ENCODE data around the gene MMS22L.

Gene MMS22L

GRCh38 chr6:97214671-97215070, 68.3 kb downstream of the MMS22L start:
- no peak for DNase-seq (ENCODE audit: low read depth)
- H3K4me3 ChIP-seq (ENCODE audit: low read depth, low read length) = no peak overlapping the region
- TF ChIP-seq CTCF (IDR thresholded peaks at IDR 0.05; ENCODE audit: insufficient read depth, low read depth, low read length, missing control alignments) = no peak

- no peak for TF ChIP-seq CTCF (IDR thresholded peaks at IDR 0.05; ENCODE audit: insufficient read depth, low read depth, low read length, missing control alignments)
- H3K4me3 ChIP-seq (ENCODE audit: low read depth, low read length) = no peak overlapping the region
- no peak for DNase-seq (ENCODE audit: low read depth)
These were observed 75.6 kb downstream of the MMS22L start for GRCh38 chr6:97207383-97207782.

- no peak for DNase-seq (ENCODE audit: low read depth)
- TF ChIP-seq CTCF (IDR thresholded peaks at IDR 0.05; ENCODE audit: insufficient read depth, low read depth, low read length, missing control alignments) = no peak
- H3K4me3 ChIP-seq (ENCODE audit: low read depth, low read length) = no peak overlapping the region
These were observed 77.0 kb downstream of the MMS22L start for GRCh38 chr6:97205966-97206365.

- no peak for DNase-seq (ENCODE audit: low read depth)
- H3K4me3 ChIP-seq (ENCODE audit: low read depth, low read length) = no peak overlapping the region
- no peak for TF ChIP-seq CTCF (IDR thresholded peaks at IDR 0.05; ENCODE audit: insufficient read depth, low read depth, low read length, missing control alignments)
These were observed 79.7 kb downstream of the MMS22L start for GRCh38 chr6:97203343-97203742.

GRCh38 chr6:97198046-97198565, 84.9 kb downstream of the MMS22L start:
- no peak for TF ChIP-seq CTCF (IDR thresholded peaks at IDR 0.05; ENCODE audit: insufficient read depth, low read depth, low read length, missing control alignments)
- H3K4me3 ChIP-seq (ENCODE audit: low read depth, low read length) = no peak overlapping the region
- no peak for DNase-seq (ENCODE audit: low read depth)

GRCh38 chr6:97195117-97195516, 87.9 kb downstream of the MMS22L start:
- H3K4me3 ChIP-seq (ENCODE audit: low read depth, low read length) = no peak overlapping the region
- no peak for TF ChIP-seq CTCF (IDR thresholded peaks at IDR 0.05; ENCODE audit: insufficient read depth, low read depth, low read length, missing control alignments)
- DNase-seq (ENCODE audit: low read depth) = no peak

- no peak for TF ChIP-seq CTCF (IDR thresholded peaks at IDR 0.05; ENCODE audit: insufficient read depth, low read depth, low read length, missing control alignments)
- DNase-seq (ENCODE audit: low read depth) = no peak
- no peak overlapping the region for H3K4me3 ChIP-seq (ENCODE audit: low read depth, low read length)
These were observed 93.2 kb downstream of the MMS22L start for GRCh38 chr6:97189767-97190166.

Measured in GM12865 (cell line).